ENCODE measurements around the gene GPX4.

- TF ChIP-seq CTCF (IDR thresholded peaks at IDR 0.05) (no peak), POLR2A (IDR thresholded peaks at IDR 0.05; ENCODE audit: low read depth) (no peak), EP300 (IDR thresholded peaks at IDR 0.05) (no peak)
These were observed 17.9 kb upstream of the GPX4 start for GRCh38 chr19:1085676-1086442.
